ENCODE data around the gene YKT6.
"Not testable (repeated sequence)": the region's sequence is repeated elsewhere in the genome, so short reads cannot be mapped to it uniquely, and the experiment has no call there.

Gene YKT6

DNA sequence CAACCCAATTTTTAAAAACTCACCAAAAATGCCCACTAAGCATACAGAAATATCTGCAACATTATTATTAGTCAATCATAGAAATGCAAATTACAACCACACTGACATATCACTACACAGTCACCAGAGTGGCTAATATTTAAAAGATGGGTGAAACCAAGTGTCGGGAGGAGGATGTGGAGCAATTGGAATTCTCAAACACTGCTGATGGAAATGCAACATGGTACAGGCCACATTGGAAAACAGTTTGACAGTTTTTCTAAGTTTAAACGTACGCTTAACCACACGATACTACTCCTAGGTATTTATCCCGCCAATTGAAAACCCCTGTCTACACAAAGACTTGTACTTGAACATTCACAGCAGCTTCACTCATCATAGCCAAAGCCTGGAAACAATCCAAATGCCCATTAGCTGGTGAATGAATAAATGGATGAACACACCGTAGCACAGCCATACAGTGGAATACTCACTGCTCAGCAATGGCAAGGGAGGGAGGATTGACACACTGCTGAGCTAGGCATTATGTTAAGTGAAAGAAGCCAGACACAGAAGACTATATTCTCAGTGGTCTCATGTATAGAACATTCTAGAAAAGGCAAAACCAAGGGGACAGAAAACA is 27.9 kb upstream of the YKT6 start:
- no peak for DNase-seq

DNA sequence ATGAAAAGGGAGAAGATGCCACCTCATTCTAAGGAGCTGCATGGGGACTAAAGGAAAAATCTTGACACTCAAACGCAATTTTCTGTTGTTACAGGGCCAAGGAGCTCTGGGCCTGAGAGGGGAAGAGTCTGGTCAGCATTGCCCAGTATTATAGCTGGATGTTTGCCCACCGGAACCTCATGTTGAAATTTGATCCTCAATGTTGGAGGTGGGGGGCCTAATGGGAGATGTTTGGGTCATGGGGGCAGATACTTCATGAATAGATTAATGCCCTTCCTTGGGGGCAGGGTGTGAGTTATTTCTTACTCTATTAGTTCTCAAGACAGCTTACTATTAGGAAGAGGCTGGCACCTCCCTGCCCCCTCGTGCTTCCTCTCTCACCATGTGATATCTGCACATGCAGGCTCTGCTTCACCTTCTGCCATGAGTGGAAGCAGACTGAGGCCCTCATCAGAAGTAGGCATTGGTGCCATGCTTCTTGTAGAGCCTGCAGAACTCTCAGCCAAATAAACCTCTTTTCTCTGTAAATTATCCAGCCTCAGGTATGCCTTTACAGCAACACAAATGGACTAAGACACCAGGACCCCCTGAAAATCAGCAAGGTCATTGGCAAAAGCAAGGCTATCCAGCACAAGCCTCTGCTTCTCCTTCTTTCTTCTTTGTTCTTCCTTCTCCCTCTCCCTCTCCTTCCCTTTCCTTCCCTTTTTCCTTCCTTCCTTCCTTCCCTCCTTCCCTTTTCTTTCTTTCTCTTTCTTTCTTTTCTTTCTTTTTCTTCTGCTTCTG is 26.7 kb upstream of the YKT6 start:
- no peak for DNase-seq

DNA sequence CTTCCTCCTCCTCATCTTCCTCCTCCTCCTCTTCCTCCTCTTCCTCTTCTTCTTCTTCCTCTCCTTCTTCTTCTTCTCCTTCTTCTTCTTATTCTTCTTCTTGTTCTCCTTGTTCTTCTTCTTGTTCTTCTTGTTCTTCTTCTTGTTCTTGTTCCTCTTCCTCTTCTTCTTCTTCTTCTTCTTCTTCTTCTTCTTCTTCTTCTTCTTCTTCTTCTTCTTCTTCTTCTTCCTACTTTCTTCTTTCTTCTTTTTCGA is 26.2 kb upstream of the YKT6 start:
- not testable (repeated sequence) for DNase-seq

DNA sequence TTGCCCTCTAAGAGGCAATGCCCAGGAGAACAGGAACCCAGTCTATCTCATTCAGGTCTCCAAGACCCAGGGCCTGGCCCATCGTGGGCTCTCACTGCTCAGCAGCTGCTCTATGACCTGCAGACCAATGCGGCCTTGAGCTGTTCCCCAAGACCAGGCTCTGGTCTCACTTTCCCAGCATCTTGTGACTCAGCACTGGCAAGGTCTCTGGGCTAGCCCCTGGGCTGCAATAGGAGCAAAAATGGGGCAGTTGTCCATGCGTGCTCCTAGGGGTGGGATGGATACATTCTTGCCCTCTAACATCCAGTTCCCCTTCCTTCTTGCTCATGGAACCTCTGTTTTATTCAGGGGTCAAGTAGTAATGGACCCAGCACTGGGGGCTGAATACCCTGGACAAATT is 25.0 kb upstream of the YKT6 start:
- no peak for DNase-seq

DNA sequence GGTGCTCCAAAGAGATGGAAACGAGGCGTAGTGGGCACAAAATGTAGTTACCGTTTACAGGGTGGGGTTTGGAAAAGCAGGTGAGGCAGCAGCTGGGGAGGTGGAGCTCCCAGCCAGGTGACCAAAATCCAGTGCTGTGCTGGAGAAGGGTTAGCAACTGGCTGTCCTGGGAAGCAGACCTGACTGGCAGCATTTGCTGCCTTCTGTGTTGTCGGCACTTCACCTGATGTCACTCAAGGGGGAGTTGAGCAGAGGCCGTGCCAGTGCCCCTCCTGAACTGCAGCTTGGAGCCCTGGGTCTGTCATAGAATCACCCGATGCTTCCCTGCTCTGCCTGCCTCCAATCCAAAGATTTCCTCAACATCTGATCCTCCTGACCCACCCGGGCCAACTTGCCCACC is 24.3 kb upstream of the YKT6 start:
- no peak for DNase-seq

DNA sequence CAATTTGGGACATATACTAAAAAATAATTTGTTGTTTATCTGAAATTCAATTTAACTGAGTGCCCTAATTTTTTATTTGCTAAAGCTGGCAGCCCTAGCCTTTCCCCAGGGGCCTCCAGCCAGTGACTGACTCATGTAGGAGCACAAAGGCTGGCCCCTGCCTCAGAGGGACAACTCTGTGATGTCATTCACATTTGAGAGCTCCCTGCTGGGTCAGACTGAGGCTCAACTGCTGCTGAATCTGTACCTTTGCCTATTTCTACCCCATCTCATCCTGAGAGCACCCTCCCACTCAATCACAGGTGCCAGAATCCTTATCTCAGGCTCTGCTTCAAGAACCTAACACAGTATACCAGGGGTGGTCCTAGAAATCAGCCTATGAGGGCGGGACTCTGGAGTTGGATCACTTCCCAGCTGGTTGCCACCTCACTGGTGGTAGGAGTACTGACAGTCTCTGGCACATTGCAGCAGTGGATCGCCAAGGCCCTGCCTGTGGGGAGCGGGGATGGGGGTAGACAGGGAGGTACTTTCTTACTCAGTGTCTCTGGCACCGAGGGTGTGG is 23.1 kb upstream of the YKT6 start:
- DNase-seq, result no peak

DNA sequence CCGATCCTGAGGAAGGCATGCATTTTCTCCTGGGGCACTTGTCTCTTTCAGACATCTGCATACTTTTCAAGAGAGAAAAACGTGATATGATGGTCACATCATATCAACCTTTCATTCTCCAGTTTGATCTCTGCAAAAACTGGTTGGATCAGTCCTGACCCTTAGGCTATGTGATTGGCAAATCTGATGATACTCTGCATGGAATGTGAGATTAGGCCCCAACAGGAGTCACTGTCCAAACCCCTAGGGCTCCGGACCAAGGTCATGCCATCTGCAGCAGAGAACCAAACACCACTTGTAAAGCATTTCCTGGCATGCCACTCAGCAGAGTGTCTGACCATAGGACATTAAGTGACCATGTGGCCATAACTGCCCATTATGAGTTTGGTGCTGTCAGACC is 20.1 kb upstream of the YKT6 start:
- DNase-seq, result no peak

DNA sequence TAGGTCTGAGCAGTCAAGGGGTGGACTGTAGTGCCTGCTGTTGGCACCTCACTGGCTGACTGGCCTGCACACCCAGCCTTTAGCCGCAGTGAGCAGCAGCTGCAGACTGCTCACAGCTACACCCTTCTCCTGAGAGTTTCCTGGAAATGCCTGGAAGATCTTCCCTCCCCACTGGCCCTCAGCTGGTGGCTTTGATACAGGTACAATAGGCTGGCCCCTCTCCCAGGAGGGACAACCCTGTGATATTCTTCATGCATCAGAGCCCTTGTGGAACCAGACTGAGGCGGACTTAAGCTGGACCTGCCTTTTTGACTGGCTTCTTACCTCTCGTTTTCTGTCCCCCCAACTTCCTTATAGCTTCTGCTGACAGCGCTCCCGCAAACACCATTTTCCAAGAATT is 18.0 kb upstream of the YKT6 start:
- no peak for DNase-seq

DNA sequence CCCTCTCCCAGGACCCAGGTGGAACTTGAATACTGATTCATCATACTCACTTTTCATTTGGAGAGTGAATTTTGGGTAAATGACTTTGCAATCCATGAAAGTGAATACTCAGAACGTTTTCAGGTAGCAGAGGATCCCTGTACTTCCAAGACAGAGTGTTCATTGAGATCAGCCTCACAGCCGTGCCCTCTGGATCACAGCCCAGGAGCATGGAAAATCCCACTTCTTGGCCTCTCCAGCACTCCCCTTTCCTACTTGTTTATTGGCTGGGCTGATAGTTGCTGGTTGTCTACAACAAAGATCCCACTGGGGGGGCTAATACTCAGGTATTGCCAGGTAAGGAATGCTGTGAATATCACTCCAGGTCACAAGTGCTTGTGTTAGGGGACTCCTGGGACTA is 17.4 kb upstream of the YKT6 start:
- DNase-seq, result no peak

DNA sequence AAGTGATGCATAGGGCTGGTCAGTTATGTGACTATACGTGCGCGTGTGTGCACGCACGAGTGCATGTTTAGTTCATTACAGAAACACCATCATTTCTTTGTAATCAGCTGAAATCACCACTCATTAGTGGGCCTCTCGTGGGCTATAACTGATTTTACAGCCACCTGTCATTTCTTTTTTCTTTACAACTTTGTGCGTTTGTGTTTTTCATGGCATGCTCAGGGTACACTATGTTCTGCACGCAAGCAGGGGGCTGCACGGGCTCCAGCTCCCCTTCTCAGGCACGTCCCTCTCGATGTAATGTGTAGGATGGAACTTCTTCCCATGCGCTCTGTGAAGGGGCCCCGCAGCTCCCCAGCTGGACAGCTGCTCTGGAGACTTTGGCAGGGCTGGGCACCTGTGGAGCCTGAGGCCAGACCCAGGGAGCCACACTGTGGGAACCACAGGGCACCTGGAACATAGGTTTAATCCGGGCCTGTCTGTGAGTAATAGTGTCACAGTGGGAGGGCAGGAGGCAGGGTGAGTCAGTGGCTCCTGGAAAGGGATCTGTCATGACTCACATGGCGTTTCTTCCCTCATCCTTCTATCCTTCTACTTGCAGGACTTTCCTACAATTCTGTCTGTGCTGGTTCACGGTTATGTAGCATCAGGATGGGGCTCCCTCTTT is 16.4 kb upstream of the YKT6 start:
- DNase-seq, result no peak

DNA sequence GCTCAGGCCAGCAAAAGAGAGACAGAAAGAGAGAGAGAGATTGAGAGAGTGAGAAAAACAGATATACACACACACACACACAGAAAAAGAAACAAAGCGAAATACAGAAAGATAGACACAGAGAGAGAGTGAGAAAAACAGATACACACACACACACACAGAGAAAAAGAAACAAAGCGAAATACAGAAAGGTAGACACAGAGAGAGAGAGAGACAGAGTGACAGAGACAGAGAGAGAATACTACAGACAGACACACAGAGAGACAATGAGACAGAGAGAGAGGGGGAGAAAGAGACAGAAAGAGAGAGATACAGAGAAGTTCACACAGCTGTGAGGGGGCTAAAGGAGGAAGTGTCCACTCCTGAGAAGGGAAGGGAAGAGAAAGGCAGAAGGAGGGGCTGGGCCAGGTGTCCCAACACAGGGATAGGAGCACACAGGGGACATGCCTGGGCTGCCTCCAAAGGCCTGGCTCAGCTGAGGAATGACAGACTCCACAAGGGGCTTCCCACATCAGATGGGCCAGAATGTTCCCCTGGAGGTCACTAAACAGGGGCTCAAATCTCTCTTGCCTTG is 15.8 kb upstream of the YKT6 start:
- DNase-seq, result no peak

DNA sequence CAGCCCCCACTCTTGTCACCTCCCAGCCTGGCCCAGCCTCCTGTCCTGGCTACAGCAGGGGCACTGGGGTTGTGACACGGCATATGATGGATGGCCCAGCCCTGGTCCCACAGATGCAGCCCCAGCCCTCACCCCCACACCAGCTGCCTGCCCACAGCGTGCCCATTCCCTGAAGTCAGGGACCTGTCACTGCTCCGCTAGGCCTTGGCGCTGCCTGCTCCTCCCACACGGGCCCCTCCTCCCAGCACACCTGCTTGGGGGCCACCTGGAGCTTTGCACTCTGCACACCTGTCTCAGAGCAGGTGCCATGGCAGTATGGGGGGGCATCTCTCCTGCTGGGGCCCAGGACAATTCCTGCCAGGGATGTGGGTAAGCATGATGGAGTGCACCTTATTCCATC is 15.0 kb upstream of the YKT6 start:
- no peak for DNase-seq

DNA sequence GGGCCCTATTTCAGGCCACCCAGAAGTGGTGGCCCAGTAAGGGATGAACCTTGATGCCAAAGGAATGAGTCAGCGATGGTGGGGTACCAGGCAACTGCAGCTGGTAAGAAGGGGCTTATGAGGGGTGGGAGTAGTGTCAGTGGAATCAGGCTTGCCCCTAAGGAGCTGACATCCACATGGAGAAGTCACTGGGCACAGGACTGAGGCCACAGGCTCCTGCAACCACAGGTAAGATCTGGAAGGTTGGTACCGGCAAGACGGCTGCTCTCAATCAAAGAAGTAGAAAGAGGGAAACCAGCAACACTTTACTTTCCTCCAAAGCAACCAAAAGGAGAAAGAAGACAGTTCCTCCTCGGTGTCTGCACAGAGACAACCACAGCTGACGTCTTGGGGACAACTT is 14.0 kb upstream of the YKT6 start:
- DNase-seq, result no peak

DNA sequence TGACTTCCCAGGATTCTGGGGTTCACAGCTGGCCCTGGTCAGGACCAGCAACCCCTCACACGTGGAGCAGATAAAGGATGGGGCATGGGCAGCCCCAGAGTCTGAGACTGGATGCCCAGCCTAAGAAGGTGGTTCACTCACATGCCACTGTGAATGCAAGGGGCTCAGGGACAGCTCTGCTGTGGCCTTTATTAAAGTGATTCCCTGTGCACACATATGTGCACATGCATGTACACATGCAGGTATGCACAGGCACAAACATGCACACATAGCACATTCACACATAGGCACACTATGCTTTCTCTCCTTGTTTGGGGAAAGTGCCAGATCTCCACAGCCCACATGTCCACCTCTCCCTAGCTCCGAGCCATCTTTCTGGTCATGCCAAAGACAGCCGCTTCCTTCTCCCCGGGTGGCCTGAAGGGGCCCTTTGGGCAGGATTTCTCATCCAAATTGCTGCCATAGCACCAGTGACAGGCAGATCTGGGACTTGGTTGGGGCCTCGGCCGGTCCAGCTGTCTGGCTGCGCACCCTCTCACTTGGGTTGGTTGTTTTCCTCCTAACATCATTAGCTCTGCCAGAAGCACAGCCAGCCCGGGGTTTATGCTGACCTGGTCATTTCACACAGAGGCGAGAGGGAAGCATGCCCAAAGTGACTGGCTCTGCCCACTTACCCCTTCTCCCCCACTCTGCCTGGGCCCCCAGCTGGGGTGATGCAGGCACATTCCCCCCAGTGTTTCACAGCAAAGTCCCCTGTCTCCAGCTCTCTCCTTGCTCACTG is 13.0 kb upstream of the YKT6 start:
- DNase-seq, result no peak

DNA sequence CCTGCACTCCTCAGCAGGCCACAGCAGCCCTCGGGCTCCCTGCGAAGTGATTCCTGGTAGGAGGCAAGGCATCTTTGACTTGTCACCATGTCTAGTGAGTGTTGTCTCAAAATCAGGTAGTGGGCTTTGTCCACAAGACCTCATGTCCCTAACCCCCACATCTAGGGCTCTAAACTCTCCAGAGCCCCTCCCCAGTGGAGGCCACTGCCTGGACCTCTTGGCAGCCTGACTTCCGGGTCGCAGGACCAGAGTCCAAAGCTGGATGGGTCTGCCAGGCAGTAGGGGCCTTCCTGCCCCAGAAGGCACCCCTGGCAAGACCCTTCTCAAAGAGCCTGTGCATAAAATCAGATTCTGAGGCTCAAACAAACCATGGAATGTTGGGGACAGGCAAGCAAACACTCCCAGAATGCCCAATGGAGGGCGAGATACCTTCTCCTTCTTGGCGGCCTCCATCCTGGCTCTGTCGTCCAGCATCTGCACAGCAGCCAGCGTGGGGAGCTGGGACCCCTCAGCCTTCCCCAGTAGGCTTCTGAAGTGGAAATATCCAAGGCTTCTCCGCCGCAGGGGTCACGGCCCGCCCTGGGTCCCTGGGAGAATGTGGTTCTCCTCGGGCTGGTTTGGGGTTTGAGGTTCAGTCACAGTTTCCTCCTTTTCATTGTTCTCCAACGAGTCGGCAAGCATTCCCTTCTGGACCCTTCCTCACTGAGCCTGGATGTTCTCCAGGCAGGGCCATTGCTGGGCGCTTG is 12.1 kb upstream of the YKT6 start:
- DNase-seq, result no peak

DNA sequence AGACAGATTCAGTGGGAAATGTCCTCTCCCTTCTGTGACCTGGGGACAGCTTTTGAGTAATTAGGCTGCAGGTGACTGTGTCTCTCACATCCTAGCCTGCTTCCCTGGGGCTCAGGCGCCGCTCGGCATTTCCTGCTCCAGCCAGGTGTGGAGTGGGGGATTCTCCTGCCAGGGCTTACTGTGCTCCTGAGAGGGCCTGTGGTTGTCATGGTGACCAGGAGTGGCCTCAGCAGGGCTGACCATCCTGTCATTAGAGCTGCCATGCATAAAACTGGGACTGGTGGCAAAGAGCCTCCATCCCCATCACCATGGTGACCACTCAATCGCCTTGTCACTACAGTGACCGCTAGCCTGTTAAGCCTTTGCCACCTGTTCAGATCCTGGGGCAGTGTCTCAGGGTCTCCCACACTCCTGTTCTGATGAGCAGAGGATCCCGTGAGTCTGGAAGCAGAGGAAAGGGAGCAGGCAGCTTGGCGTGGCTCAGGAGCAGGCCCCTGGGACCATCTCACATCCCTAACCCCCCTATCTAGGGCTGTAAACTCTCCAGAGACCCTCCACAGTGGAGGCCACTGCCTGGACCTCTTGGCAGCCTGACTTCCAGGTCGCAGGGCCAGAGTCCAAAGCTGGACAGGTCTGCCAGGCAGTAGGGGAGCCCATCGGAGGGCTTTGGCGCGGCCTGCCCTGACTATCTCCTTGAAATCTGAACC is 11.3 kb upstream of the YKT6 start, which contains the start of gene GCK:
Gene GCK (minus strand): TSS at position 154 of the 707 bp plus-strand sequence. CDS start 486 bp downstream, outside the sequence.
- no peak for DNase-seq

DNA sequence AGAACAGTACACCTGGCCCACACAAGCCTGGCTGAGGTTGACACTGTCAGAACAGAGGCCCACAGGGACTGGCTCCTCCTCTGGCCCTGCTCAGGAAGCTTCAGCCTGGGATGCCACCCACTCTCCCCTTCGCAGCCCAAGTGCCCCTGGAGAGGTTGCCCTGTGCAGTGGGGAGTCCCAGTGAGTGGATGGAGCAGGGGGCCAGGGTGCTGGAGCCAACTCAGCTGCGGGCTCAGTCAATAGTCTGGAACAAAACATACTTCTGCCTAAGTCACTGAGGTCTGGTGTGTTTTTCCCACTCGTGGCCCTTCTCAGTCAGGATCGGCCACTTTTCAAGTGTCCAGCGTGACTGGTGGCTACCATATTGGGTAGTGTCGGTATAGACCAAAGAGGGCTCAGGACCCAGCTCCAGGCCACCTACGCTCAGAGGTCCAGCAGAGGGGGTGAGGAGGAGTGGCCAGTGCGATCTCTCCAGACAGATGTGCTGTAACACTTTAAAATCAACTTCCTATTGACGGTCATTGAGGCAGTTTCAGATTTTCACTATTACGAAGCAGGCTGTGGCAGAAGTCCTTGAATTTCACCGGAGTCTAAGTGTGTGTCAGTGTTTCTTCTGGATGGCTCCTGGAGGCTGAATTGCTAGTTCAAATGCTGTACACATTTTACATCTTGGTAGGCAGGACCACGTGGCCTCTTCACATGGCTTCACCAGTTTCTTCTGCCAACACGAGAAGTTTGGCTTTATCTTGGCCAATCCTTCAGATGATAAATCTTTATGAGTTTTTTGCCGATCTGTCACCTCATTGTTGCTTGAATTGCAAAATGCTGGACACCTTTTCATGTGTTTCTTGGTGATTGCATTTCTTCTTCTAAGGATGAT is 10.5 kb upstream of the YKT6 start:
- no peak for DNase-seq

DNA sequence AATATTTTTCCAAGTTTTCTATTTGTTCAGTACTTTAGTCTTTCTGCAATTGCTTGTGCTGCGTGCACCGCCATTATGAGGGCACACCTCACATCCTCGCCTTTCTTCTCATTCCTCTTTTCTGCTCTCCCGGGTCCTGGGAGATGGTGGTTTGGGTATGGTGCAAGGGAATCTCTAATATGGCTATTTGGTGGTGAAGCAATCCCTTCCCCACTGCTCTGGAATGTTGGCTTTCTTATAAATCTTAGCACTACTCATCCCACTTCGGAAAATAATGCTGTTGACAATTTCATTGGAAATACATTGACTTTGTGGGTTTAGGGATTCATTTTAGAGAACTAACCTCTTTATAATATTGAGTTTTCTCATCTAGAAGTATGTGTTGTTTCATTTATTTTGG is 9.6 kb upstream of the YKT6 start:
- DNase-seq, result no peak

DNA sequence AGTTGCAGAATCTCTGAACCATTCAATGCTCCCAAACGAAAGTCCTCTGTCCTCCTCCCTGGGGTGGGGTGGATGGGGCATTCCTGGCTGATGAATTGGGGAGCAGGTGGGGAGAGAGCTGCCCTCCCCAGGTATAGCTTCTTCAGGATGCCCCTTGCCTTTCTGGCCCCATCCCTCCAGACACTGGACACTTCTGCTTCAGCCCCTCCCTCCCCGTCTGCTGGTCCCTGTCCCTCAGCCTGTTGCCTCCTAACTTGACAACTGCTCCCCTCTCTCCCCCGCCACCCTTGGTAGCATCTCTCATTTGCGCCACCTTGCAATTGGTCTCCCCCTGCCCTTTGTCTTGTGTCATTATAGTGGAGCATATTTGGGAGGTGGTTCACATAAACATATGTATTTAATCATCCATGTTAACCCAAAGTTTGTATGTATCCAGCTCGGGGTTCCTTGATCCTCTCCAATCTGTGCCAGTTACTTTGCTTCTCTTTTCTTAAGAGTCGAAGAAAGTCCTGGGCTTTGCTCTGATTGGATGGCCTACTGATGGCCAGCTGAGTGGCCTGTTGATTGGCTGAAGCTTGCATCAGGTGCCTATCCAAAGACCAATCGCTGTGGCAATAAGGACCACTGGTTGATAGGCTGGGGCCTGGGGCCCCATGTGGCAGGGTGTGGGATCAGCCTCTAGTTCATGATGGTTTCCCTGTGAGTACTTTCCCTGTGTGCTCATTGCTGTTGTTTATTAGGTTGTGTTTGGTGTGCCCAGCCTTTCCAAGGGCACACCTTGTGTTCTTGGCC is 7.6 kb upstream of the YKT6 start:
- no peak for DNase-seq

Measured in inflammatory macrophage (primary cell).